Smooth muscle cell (in vitro differentiated cells): ENCODE results near the gene ANXA3. TPM values are rescaled to one million over a fixed set of nuclear protein-coding genes. Genes with fewer than 3 reads are reported as not detected.

Experiments used
- DNase-seq: peaks from one replicate; lab custom pipeline; 2025; ENCODE audit not compliant: unreplicated experiment; lab: John Stamatoyannopoulos, UW
- H2AFZ ChIP-seq: fragments of 200-600 bp; sonication (generic); 2 replicates; pipeline ENCODE4 v1.6.0; 2016; ENCODE audit warnings: antibody characterized with exemption, low read depth, mild to moderate bottlenecking
- H3F3A ChIP-seq: fragments of 200-600 bp; sonication (generic); 2 replicates; pipeline ENCODE4 v1.6.0; 2017; ENCODE audit warnings: antibody characterized with exemption, low read depth
- H3K27ac ChIP-seq: fragments of 200-600 bp; sonication (generic); 2 replicates; pipeline ENCODE4 v1.5.1; 2016; ENCODE audit warnings: low read depth, mild to moderate bottlenecking
- H3K27me3 ChIP-seq: fragments of 200-600 bp; sonication (generic); 2 replicates; pipeline ENCODE4 v1.6.1; 2016; ENCODE audit warnings: low read depth, mild to moderate bottlenecking
- H3K36me3 ChIP-seq: fragments of 200-600 bp; sonication (generic); 2 replicates; pipeline ENCODE4 v1.5.1; 2016; ENCODE audit warnings: low read depth
- H3K4me1 ChIP-seq: fragments of 200-600 bp; sonication (generic); 2 replicates; pipeline ENCODE4 v1.5.1; 2016; ENCODE audit warnings: low read depth
- H3K4me2 ChIP-seq: fragments of 200-600 bp; sonication (generic); 2 replicates; pipeline ENCODE4 v1.6.0; 2016; ENCODE audit warnings: mild to moderate bottlenecking
- H3K4me3 ChIP-seq: fragments of 200-600 bp; sonication (generic); 2 replicates; pipeline ENCODE4 v1.5.1; 2016; ENCODE audit warnings: mild to moderate bottlenecking
- H3K79me2 ChIP-seq: fragments of 200-600 bp; sonication (generic); 2 replicates; pipeline ENCODE4 v1.6.0; 2016; ENCODE audit warnings: low read depth, mild to moderate bottlenecking
- H3K9ac ChIP-seq: fragments of 200-600 bp; sonication (generic); 2 replicates; pipeline ENCODE4 v1.6.0; 2016; ENCODE audit warnings: low read depth
- H3K9me3 ChIP-seq: fragments of 200-600 bp; sonication (generic); replicated peaks from 2 replicates; pipeline ENCODE4 v1.5.1; 2016; ENCODE audit warnings: low read depth
- H4K20me1 ChIP-seq: fragments of 200-600 bp; sonication (generic); 2 replicates; pipeline ENCODE4 v1.6.0; 2016; ENCODE audit warnings: low read depth
- WGBS: methylation state at CpG from one replicate; pipeline ENCODE4 v1.1.7; 2016; ENCODE audit warnings: low lambda C conversion rate; 5-methylcytosine and 5-hydroxymethylcytosine counted together
- polyA plus RNA-seq: library from polyadenylated mRNA; unstranded; fragments of >200 nt; fragmentation: Nextera tagmentation; extraction: Ambion mirVana; gene quantifications from 2 replicates; pipeline ENCODE4 v1.2.1, GENCODE V29; 2016
- total RNA-seq: library from RNA; depleted of rRNA; stranded (reverse); fragments of >200 nt; gene quantifications from 2 replicates; pipeline ENCODE4 v1.2.3, GENCODE V29; 2014
- TF ChIP-seq, protein P1 (sequence below): fragments of 200-600 bp; sonication (generic); IDR thresholded peaks from 2 replicates; pipeline ENCODE4 v1.5.1; 2017; ENCODE audit warnings: borderline replicate concordance, mild to moderate bottlenecking, antibody characterized with exemption; ENCODE audit not compliant: insufficient read depth, poor library complexity, severe bottlenecking

The ANXA3 gene
- total and polyA plus RNA-seq, 2 experiments from 2014 or later = 16.7 to 44.5 TPM

- H3K4me2 ChIP-seq = peak overlapping the region; percentile 22
- H3K4me3 ChIP-seq = no peak overlapping the region
- H2AFZ ChIP-seq = peak overlapping the region; percentile 83
- no peaks in the 10 kb centered on the region for H3K36me3 ChIP-seq
- WGBS = 54% methylated on average over 10 of the region's 10 CpGs
- H3K9ac ChIP-seq = no peak overlapping the region
- peaks cover 10% of the 10 kb centered on the region for H3K4me1 ChIP-seq
- peaks cover 12% of the 10 kb centered on the region for H3F3A ChIP-seq
- TF ChIP-seq, protein P1, sequence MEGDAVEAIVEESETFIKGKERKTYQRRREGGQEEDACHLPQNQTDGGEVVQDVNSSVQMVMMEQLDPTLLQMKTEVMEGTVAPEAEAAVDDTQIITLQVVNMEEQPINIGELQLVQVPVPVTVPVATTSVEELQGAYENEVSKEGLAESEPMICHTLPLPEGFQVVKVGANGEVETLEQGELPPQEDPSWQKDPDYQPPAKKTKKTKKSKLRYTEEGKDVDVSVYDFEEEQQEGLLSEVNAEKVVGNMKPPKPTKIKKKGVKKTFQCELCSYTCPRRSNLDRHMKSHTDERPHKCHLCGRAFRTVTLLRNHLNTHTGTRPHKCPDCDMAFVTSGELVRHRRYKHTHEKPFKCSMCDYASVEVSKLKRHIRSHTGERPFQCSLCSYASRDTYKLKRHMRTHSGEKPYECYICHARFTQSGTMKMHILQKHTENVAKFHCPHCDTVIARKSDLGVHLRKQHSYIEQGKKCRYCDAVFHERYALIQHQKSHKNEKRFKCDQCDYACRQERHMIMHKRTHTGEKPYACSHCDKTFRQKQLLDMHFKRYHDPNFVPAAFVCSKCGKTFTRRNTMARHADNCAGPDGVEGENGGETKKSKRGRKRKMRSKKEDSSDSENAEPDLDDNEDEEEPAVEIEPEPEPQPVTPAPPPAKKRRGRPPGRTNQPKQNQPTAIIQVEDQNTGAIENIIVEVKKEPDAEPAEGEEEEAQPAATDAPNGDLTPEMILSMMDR = no peak
- no peaks in the 10 kb centered on the region for H3K27me3 ChIP-seq
- DNase-seq = peak; percentile 8
- no peaks in the 10 kb centered on the region for H3K9me3 ChIP-seq
- H3K79me2 ChIP-seq = no peaks in the 10 kb centered on the region
- H3K27ac ChIP-seq = peak overlapping the region; percentile 87
- no peaks in the 10 kb centered on the region for H4K20me1 ChIP-seq
Measured at GRCh38 chr4:78645853-78646757, 94.5 kb downstream of the ANXA3 start.

- H3K4me2 ChIP-seq = no peak overlapping the region
- H3K9me3 ChIP-seq = no peaks in the 10 kb centered on the region
- H3K9ac ChIP-seq = no peak overlapping the region
- peaks cover 10% of the 10 kb centered on the region for H3K4me1 ChIP-seq
- H2AFZ ChIP-seq = no peak overlapping the region
- H3K27me3 ChIP-seq = no peaks in the 10 kb centered on the region
- no peak overlapping the region for H3K27ac ChIP-seq
- TF ChIP-seq, protein P1 = no peak
- H4K20me1 ChIP-seq = no peaks in the 10 kb centered on the region
- WGBS = 83% methylated on average over 2 of the region's 2 CpGs
- no peaks in the 10 kb centered on the region for H3K36me3 ChIP-seq
- peaks cover 18% of the 10 kb centered on the region for H3F3A ChIP-seq
- DNase-seq = no peak
- H3K79me2 ChIP-seq = no peaks in the 10 kb centered on the region
- H3K4me3 ChIP-seq = no peak overlapping the region
Measured at GRCh38 chr4:78647272-78647671, 95.7 kb downstream of the ANXA3 start.

GRCh38 chr4:78648640-78649363 lies 97.2 kb downstream of the ANXA3 start:
- no peak overlapping the region for H3K4me3 ChIP-seq
- H2AFZ ChIP-seq = no peak overlapping the region
- no peaks in the 10 kb centered on the region for H3K36me3 ChIP-seq
- H4K20me1 ChIP-seq = no peaks in the 10 kb centered on the region
- H3K27ac ChIP-seq = peak overlapping the region; percentile 87
- peaks cover 10% of the 10 kb centered on the region for H3K4me1 ChIP-seq
- peaks cover 18% of the 10 kb centered on the region for H3F3A ChIP-seq
- no peaks in the 10 kb centered on the region for H3K79me2 ChIP-seq
- no peak overlapping the region for H3K9ac ChIP-seq
- WGBS = 82% methylated on average over 4 of the region's 4 CpGs
- TF ChIP-seq, protein P1 = no peak
- no peaks in the 10 kb centered on the region for H3K9me3 ChIP-seq
- DNase-seq = no peak
- no peak overlapping the region for H3K4me2 ChIP-seq
- H3K27me3 ChIP-seq = no peaks in the 10 kb centered on the region
